HG03575 (cell line): ENCODE results near the gene VPS13D.
"Not testable (repeated sequence)": the region's sequence is repeated elsewhere in the genome, so short reads cannot be mapped to it uniquely, and the experiment has no call there.

Source experiments
- ATAC-seq: cut with Tn5 transposase; IDR thresholded peaks from one replicate; pipeline ENCODE4 v1.9.1; 2021; ENCODE audit not compliant: unreplicated experiment, insufficient number of reproducible peaks, low FRiP score; ENCODE audit errors: extremely low read depth

Gene VPS13D

GRCh38 chr1:12468323-12468722 lies 238.5 kb downstream of the VPS13D start:
- no peak for ATAC-seq

DNA sequence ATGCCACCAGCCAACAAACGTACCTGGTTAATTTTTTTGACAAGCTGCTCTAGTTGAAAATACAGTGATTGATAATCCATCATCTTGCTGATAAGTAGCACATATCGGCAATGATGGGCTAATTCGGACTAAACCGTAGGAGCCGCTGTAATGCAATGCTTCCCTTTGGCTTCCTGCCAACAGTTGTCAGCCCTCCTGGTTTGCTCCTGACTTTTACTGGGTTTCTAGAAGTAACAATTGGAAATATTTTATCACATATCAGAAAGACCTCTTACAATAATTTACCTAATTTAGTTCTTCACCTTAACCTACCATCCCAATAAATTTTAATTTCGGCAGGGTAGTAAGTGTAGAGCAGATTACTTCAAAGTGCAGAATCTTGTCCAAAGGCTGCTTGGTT lies 239.7 kb downstream of the VPS13D start:
- no peak for ATAC-seq

GRCh38 chr1:12469990-12470389 lies 240.2 kb downstream of the VPS13D start:
- ATAC-seq, result no peak

- ATAC-seq, result not testable (repeated sequence)
Observed at GRCh38 chr1:12470916-12471315, 241.1 kb downstream of the VPS13D start.

DNA sequence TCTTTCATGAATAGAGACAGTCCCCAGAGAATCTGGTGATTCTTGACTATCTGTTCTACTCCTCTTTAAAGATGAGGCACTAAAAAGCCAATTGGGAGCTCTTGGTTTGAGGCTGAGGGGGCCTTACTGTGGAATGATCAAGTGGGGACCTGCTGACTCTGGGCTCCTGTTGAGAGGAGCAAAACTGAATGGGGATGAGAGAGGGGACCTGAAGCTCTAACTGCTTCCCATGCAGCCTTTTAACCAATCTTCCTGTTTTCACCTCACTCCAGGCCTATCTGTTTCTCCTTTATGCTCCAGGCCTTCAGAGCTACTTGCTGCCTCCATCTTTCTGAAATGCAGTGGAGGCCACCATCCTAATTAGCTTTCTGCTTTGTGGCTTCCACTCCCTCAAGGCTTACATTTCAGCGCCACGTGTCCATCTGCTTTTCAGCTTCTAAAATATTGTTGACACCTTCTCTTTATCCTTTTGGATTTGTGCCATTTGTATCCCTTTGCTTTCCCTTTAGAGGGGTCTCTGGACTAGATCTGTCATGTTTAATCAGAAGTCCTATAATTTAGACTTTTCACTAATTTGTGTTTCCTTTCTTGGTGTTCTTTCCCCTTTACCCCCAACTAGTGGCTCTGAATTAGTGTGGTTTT lies 242.4 kb downstream of the VPS13D start:
- no peak for ATAC-seq

DNA sequence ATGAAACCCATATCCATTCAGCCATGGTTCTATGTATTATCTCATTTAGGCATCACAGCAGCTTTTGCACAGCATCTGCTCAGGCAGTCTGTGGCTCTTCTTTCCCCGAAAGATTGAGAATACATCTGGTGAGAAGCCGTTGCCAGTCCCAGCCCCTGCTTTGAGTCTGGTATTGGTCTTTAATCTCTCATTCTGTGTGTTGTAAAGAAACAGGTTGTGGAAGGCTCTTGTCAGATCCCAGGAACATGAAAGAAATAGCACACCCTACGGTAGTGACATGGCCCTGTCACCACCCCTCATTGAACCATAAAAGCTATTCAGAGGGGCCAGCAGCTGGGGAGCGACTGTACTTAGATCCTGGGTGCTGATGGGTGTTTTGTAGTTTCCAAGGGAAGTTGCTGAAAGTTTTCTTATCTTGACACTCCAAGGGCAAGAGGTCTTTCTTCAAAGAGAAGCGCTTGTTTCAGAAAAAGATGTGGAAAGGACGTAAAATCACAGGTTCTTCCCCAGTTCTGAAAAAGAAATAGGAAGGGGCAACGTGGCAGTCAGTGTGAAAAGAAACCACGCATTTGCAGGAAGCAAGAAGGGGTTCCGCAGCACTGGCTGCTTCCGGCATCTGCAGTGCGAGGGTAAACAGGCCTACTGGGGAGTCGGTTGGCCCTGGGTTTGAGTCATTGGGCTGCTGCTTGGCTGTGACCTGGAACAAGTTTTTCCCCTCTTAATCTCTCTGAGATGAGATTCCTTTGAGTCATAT lies 243.1 kb downstream of the VPS13D start:
- ATAC-seq, result no peak

- ATAC-seq, result no peak
Observed at GRCh38 chr1:12473596-12474362, 243.9 kb downstream of the VPS13D start.

DNA sequence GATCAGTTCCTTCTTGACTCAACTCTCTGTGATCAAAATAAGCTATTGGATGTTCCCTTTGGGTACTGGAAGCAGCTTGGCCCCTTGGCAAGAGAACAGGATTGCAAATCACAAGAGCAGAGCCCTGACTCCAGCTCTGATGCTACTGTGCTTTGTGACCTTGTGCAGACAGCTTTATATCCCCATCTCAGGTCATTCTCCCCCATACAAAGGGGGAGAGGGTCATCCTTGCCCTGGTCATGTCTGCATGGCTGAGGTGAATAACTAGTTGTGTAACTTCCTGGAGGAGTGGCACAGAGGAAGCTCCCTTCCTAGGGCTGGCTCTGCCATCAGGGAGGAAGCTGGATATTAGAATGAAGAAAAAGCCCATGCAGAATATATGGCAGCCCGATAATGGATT lies 245.3 kb downstream of the VPS13D start:
- ATAC-seq, result no peak

GRCh38 chr1:12475530-12475934 lies 245.7 kb downstream of the VPS13D start:
- no peak for ATAC-seq

- no peak for ATAC-seq
Observed at GRCh38 chr1:12475947-12476346, 246.1 kb downstream of the VPS13D start.

DNA sequence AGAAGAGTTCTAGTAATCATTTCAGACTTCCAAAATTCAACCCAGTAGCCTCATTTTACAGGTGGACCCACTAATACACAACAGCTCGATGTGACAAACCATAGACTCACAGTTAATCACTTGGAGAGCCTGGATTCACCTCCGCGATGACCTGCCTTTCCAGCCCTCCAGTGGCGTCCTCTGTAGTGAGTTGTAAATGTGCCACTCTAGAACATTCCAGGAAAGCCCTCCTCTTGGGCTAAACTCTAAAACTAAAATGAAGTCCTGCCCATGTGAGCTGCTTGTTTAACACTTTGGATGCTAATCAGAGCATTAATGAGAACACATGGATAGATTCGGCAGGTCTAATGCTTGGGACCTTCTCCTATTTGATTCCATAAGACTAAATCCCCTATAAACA lies 247.5 kb downstream of the VPS13D start:
- no peak for ATAC-seq

DNA sequence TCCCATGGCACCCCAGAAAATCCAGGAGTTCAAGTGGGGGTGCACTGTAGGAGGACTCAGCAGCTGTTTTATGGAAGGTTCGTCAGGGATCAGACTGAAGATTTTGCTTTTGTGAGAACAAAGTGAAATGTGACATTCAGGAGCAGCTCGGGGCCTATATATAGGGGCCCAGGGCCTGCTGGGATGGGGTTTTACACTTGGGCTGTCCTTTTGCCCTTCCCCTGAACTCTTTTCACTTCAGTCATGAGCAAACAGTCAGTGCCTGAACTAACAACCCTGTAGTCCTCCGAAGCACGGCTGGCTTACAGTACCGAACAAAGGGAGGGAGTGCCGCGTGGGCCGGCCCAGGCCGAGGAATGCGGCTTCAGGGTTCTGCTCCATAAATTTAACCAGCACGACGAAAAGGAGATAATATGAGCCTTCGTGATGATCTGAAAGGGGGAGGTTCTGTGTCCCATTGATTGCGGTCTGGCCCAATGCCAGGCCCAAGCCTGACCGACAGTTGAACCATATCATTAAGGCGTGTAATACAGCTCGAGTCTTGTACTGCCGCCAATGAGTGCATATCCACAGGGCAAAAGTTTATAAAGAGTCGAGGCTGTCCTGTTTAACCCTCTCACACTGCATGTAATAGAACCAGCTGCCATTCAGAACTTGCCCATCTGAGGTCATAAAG lies 248.2 kb downstream of the VPS13D start:
- no peak for ATAC-seq

DNA sequence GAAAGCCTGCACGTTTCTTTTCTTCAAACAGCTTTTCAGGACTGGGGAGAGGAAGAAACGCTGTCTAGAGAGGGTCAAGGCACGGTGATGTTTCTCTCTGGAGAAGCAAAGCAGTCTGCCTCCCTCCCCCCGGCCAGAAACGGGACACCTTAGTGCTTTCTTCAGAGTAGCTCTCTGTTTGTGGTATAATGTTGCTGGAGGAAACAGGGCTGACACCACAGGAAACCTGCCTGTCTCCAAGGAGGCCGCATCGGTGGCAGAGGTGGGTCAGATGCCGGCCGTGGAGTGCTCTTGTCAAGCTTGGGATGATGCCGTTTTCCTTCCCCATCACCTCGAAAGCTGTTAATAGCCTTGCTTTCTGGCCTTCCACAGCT lies 248.8 kb downstream of the VPS13D start:
- no peak for ATAC-seq

DNA sequence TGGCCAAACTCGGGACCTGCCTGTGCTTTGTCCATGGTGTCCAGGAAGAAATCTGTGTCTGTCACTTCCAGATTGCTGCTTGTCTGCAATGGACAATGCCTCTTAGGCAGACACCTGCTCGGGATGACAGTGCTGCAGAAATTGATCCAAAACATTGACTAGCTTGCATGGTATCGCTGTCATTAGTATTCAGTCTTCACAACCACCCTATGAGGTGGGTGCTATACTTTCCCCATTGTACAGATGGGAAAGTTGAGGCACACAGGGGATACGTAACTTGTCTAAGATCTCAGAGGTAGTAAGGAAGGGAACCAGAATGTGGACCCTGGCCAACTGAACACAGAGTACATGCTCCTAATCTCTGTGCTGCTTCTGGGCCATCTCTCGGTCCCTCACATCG lies 249.5 kb downstream of the VPS13D start:
- ATAC-seq, result no peak

GRCh38 chr1:12480041-12480440 lies 250.2 kb downstream of the VPS13D start:
- ATAC-seq, result no peak

DNA sequence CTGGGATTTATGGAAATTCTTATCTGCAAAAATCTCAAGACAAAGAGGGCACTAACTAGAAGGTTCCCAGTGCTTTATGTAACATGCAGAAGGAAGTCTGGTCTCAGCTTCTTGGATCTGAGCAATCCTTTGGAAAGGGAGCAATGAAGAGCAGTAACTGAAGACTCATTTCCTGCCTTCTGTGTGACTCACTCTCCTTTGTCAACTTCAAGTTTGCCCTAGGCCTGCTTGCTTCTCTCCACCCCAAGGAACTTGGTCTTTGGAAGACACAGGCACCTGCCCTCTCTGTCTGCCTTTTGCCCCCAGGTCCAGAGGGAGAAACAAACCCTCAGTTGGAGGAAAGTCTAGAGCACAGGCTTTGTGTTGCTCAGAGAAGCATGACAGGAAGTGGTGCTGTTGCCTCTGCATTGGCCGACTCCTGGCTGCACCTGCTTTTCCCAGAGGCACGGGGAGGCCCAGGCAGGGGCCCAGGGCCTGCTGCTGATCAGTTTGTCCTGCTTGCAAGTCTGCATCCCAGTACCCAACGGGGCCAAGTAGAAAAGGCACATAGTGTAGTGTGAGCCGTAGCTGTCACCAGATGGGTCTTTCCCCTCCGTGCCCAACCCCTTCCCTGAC lies 251.0 kb downstream of the VPS13D start:
- ATAC-seq, result no peak

GRCh38 chr1:12481928-12482327 lies 252.1 kb downstream of the VPS13D start:
- ATAC-seq, result no peak

DNA sequence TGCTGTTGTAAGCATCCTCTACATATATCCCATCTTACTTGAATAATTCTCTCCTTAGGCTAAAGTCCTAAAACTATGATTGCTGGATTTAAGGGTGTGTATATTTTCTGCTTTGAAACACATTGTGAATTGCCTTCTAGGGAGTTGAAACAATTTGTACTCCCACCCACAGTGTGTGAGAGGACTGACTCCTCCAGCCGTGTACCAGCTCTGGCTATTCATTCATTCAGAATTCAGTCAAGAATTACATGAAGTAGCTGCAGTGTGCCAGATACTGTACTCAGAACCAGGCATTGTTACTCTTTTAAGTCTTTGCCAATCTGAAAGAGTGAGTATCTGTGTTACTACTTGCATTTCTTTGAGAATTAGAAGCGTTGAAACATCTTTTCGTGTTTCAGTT lies 253.2 kb downstream of the VPS13D start:
- no peak for ATAC-seq
